Epithelial cell of proximal tubule (primary cell): ENCODE data around the gene JMJD1C. TPM values are rescaled to one million over a fixed set of nuclear protein-coding genes. Genes with fewer than 3 reads are reported as not detected.

Source experiments
- DNase-seq: peaks from one replicate; pipeline ENCODE4 v3.0.0-alpha.2; 2011; ENCODE audit warnings: low read depth
- H3K4me3 ChIP-seq: 2 replicates; pipeline ENCODE4 v1.5.1; 2011; ENCODE audit warnings: low read depth, mild to moderate bottlenecking, low read length
- CTCF ChIP-seq: conservative IDR thresholded peaks from 2 replicates; pipeline ENCODE4 v1.5.1; 2012; ENCODE audit warnings: low read depth, mild to moderate bottlenecking, low read length
- total RNA-seq: library from RNA; depleted of rRNA; stranded (reverse); fragments of >200 nt; gene quantifications from 2 replicates; pipeline ENCODE4 v1.2.3, GENCODE V29; 2015

The JMJD1C gene
- total RNA-seq, 1 donor from 2014 or later = 56.6 TPM

GRCh38 chr10:63438506-63439498 is 27.0 kb downstream of the JMJD1C start:
- no peak for DNase-seq
- TF ChIP-seq CTCF = no peak
- H3K4me3 ChIP-seq = no peak overlapping the region

GRCh38 chr10:63437116-63437949 is 28.4 kb downstream of the JMJD1C start:
- TF ChIP-seq CTCF = no peak
- no peak overlapping the region for H3K4me3 ChIP-seq
- no peak for DNase-seq

GRCh38 chr10:63436225-63436624 is 29.6 kb downstream of the JMJD1C start:
- TF ChIP-seq CTCF = no peak

GRCh38 chr10:63434866-63435854 is 30.6 kb downstream of the JMJD1C start:
- H3K4me3 ChIP-seq = no peak overlapping the region
- no peak for DNase-seq
- TF ChIP-seq CTCF = no peak

More at GRCh38 chr10:63436225-63436624, 29.6 kb downstream of the JMJD1C start:
- H3K4me3 ChIP-seq = no peak overlapping the region
- DNase-seq = no peak

- no peak for TF ChIP-seq CTCF
- no peak overlapping the region for H3K4me3 ChIP-seq
- no peak for DNase-seq
Observed at GRCh38 chr10:63431962-63432797, 33.6 kb downstream of the JMJD1C start.
